ACHN (cell line): ENCODE data around the gene IGSF9B.

Experiments
- DNase-seq: peaks from one replicate; pipeline ENCODE4 v3.0.0-alpha.2; 2015
- in situ Hi-C: cut with HindIII; loops from 2 replicates; pipeline ENCODE4 v1.10.0; 2017; ENCODE audit warnings: low sequenced_read_pairs, low pct_ligation_motif_present, low pct_unique_long_range_greater_than_20kb

Gene IGSF9B

GRCh38 chr11:133930053-133930766 is 26.6 kb downstream of the IGSF9B start:
- in situ Hi-C loops = no loop called here
- no peak for DNase-seq

- no peak for DNase-seq
- in situ Hi-C loops = no loop called here
Measured at GRCh38 chr11:133929401-133930052, 27.2 kb downstream of the IGSF9B start.

DNA sequence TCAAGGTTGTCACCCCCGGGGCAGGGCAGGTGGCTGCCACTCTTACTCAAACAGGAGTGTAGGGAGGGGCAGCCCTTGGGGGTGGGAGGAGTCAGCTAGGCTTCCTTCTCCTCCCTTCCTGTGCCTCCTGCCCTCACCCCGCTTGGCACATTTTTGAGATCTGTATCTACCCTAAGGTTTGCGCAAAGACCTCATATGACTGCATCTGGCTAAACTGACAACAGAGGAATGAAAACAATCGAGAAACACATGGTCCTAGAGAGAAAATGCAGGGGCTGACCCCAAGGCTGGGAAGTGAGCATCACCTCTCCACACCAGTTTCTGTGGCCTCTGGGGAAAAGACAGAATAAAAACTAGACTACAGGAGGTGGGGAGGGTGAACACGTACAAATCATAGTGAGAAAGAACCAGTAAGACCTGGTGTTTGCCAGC is 28.1 kb downstream of the IGSF9B start:
- no peak for DNase-seq
- in situ Hi-C loops = no loop called here

DNA sequence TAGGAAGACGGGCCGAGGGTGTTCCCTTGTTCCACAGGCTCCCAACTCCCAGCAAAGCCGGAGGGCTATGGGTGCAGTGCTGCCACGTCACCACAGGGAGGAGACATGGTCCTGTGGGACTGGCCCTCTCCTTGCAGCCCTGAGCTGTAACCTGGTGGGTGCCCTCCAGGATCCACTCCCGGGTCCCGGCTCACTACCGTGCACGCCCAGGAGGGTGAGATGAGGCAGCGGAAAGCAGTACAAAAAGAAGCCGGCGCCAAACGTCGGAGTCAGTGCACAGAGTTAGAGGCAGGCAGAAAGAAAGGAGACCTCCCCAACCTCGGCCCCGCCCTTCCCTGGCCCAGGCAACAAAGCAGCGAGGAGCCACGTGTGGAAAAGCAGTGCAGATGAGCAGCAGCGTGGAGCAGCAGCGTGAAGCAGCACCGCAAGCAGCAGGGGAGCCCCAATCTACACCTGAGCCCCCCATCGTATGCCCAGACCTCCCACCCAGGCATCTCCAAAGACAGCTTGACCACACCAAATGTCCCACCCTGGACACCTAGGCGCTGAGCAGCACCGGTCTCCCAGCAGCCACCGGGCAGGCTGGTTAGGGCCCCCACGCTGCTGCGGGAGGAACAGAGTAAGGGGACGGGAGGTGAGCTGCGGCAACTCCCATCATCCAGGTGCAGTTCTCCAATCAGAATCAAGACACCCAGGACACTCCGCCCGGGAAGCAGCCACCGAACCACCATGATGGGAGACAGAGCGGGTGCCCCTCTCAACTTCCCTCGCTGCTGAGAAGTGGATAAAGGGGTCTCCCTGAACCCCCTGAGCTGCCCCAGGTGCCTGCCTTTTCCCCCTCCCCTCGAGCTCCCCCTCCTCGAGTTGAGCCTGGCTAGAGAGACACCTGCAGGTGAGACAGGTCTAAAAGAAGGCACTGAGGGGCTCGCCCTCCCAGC is 28.8 kb downstream of the IGSF9B start:
- in situ Hi-C loops = no loop called here
- peak; percentile 53 for DNase-seq

- no peak for DNase-seq
- in situ Hi-C loops = no loop called here
Measured at GRCh38 chr11:133926466-133927246, 30.1 kb downstream of the IGSF9B start.

GRCh38 chr11:133925756-133926155 is 31.0 kb downstream of the IGSF9B start:
- no peak for DNase-seq
- in situ Hi-C loops = no loop called here

- in situ Hi-C loops = no loop called here
- DNase-seq = no peak
Measured at GRCh38 chr11:133924661-133925060, 32.1 kb downstream of the IGSF9B start.

DNA sequence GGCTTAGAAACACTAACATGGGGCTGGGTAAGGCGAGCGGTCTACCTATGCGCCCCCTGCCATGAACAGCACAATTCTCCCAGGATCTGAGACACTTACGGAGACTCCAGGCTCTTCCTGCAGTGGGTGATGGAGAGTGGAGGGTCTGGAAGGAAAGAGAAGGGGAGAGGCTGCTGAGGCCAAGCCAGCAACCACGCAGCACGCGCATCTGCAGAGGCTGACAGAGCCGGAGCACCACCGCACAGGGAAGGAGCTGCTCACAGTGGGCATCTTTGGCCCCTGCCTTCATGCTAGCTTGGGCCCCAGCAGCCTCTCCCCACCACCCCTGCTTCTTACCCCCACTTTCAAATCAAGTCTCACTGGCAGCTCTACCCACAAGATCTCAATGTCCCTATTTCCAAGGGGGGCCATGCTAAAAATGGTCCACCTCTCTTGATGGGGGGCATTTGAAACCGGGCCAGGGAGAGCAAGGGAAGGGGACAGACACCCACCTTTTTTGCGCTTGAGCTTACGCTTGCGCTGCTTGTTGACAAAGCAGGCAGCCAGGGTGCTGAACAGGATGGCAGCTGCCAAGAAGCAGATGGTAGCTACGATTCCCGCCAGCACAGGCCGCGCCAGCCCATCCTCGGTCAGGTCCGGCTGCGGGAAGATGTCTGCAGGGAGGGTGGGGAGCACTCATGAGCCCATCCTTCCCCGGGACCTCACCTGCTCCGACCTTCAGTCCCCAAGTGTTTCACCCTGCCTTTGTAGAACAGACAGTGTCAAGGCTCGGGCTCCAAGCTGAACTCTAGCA is 34.5 kb downstream of the IGSF9B start:
- in situ Hi-C loops = no loop called here

DNA sequence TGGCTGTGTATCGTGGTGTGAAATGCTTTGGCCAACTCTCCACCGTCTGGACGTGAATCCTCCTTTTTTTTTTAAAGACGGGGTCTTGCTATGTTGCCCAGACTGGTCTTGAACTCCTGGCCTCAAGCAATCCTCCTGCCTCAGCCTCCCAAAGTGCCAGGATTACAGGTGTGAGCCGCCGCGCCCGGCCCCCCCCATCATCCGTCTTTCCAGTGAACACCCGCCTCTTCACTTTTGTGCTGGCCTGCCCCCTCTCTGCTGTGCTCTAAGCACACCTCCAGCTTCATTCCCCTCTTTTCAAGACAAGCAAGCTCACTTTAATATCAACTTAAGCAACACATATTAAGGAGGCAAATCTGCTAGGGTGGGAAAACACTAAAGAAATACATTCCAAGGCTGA is 35.3 kb downstream of the IGSF9B start:
- no peak for DNase-seq
- in situ Hi-C loops = no loop called here

More for the DNA sequence above, 34.5 kb downstream of the IGSF9B start:
- DNase-seq = no peak

DNA sequence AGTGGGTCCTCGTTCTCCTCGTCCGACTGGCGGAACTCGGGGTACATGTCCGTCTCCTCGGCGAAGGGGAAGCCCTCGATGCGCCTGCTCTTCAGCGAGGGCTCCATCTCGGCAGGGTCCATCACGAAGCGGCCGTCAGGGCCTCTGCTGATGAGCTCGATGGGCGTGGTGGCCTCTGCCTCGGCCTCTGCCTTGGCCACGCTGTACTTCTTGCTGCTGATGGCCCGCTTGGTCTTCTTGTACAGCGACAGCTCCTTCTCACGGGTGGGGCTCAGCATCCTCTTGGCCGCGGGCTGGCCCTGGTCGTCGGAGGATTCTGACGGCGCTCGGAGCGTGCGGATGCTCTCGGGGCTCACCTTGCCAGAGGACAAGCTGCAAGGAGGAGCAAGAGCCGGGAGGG is 35.7 kb downstream of the IGSF9B start:
- in situ Hi-C loops = no loop called here
- DNase-seq = no peak

DNA sequence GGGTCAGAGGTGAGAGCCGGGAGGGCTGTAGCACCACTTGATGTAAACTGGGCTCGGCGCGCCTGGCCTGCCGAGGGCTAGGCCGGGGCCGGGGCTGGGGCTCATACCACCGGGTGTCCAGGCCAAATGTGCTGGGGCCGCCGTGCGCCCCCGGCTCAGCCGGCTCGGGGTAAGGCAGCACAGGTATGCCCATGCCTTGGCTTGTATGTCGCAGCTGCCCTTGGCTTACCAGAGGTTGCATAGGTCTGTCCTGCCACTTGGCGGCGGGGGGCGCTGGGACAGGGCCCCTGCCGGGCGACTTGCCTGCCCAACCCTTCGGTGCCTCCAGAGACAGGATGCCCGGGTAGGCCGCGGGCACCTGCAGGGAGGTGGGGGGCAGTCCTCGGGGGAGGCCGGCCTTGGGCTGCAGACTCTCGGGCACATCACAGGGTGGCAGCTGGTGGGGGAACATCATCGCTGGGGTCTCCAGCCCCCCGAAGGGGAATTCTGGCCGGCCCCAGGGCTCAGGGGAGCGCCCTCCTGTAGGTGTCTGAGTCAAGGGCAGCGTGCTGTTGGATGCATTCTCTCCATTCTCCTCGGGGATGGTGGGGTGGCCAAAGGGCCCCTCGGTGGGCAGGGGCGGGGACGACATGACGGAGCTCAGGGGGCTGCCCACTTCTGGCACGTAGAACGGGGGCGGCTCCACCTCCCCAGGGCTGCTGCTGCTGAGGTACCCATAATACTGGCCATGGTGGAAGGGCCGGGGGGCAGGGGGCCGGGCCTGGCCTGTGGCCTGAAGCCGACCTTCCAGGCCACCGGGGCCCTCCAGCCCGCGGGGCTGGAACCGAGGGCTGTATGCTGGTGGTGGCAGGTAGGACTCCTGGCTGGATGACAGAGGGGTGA is 36.4 kb downstream of the IGSF9B start:
- in situ Hi-C loops = no loop called here
- no peak for DNase-seq

DNA sequence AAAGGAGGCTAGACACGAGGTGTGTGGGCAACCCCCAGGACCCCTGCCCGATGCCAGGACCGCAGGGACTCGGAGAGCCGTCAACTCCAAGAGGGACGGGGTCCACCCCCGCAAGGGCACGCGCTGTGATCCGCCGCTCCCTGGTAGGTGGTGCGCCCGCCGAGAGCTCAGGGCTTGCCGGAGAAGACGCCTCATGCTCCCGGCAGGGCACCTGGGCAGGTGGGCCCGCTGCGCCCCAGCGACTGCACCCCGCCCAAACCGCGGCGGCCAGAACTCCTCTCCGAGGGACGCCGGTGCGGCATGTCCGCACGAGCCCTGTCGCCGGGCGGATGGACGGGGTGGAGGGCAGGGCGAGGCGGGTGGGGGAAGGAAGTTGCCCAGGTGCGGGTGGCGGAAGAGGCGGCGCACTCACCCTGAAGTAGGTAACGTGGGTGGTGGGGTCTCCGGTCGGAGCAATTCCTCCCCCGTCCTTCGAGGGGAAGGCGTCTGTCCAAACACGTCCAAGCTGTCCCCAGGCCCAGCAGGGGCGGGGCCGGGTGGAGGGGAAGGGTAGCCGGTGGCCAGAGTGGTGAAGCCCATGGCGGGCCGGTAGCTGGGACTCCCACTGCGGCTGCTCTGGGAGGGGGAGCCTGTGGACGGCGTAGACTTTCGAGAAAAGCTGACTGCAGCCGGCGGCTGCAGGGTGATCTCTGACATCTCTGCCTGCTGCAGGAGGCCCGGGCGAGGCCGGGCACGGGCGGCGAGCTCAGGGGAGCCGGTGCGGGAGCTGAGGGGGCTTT is 37.2 kb downstream of the IGSF9B start:
- no peak for DNase-seq
- in situ Hi-C loops = no loop called here

- DNase-seq = no peak
- in situ Hi-C loops = no loop called here
Measured at GRCh38 chr11:133918608-133919260, 38.0 kb downstream of the IGSF9B start.

GRCh38 chr11:133917921-133918607 is 38.7 kb downstream of the IGSF9B start:
- in situ Hi-C loops = no loop called here
- DNase-seq = no peak

- no peak for DNase-seq
- in situ Hi-C loops = no loop called here
Measured at GRCh38 chr11:133916784-133917440, 39.9 kb downstream of the IGSF9B start.
